OCI-LY7 (cell line): Measurements from ENCODE around the gene MDGA2.

Source experiments
- CTCF ChIP-seq: fragments of 200-600 bp; sonication (generic); conservative IDR thresholded peaks from 2 replicates; pipeline ENCODE4 v1.5.1; 2014; ENCODE audit warnings: mild to moderate bottlenecking, antibody characterized with exemption, low read length, moderate library complexity, mixed read lengths
- EZH2phosphoT487 ChIP-seq: fragments of 200-600 bp; sonication (generic); IDR thresholded peaks from 2 replicates; pipeline ENCODE4 v1.6.1; 2018; ENCODE audit warnings: low read depth, borderline replicate concordance, mild to moderate bottlenecking, mixed run types, antibody characterized with exemption, low read length, moderate library complexity, mixed read lengths

GRCh38 chr14:46861753-46862152 lies 813.7 kb downstream of the MDGA2 start:
- TF ChIP-seq CTCF (no peak), EZH2phosphoT487 (no peak)
